K562 (cell line): ENCODE data around the gene ZFAND2A. TPM values are rescaled to one million over a fixed set of nuclear protein-coding genes. Genes with fewer than 3 reads are reported as not detected.

Source experiments
- BRF1 ChIP-seq: IDR thresholded peaks from 3 replicates; pipeline ENCODE4 v1.6.1; 2011; ENCODE audit warnings: borderline replicate concordance, mild to moderate bottlenecking; ENCODE audit not compliant: insufficient read length; ENCODE audit errors: extremely low read depth
- CREM ChIP-seq: IDR thresholded peaks from 2 replicates; pipeline ENCODE4 v1.6.1; 2014; ENCODE audit warnings: antibody characterized with exemption, low read depth
- EGR1 ChIP-seq: fragments of 450-650 bp; conservative IDR thresholded peaks from 2 replicates; pipeline ENCODE4 v1.6.1; 2017; ENCODE audit warnings: mild to moderate bottlenecking
- GABPB1 ChIP-seq: sonication (generic); formaldehyde crosslinking; IDR thresholded peaks from 2 replicates; pipeline ENCODE4 v1.8.0; 2022; ENCODE audit warnings: mild to moderate bottlenecking, missing genetic modification reagents
- HDAC6 ChIP-seq: IDR thresholded peaks from 2 replicates; pipeline ENCODE4 v1.6.1; 2012; ENCODE audit warnings: low read depth, mild to moderate bottlenecking, control low read depth, inconsistent platforms, low read length, moderate library complexity
- ILK ChIP-seq: fragments of 450-650 bp; IDR thresholded peaks from 2 replicates; pipeline ENCODE4 v1.6.1; 2016; ENCODE audit warnings: missing genetic modification characterization, low read depth, mild to moderate bottlenecking, missing compliant biosample characterization, moderate library complexity, borderline replicate concordance
- KHSRP ChIP-seq: fragments of 450-650 bp; IDR thresholded peaks from 2 replicates; pipeline ENCODE4 v1.6.1; 2017
- PKNOX1 ChIP-seq: fragments of 450-650 bp; IDR thresholded peaks from 2 replicates; pipeline ENCODE4 v1.6.1; 2016
- PML ChIP-seq: IDR thresholded peaks from 2 replicates; pipeline ENCODE4 v1.6.1; 2012; ENCODE audit warnings: low read length, inconsistent platforms
- POU5F1 ChIP-seq: fragments of 150-350 bp; IDR thresholded peaks from 2 replicates; pipeline ENCODE4 v1.6.1; 2014; ENCODE audit warnings: borderline replicate concordance, low read length, low read depth, mild to moderate bottlenecking; ENCODE audit not compliant: partially characterized antibody
- ZBTB33 ChIP-seq: sonication (generic); formaldehyde crosslinking; IDR thresholded peaks from 2 replicates; pipeline ENCODE4 v1.8.1; 2023; ENCODE audit warnings: mild to moderate bottlenecking, missing genetic modification reagents
- ZNF224 ChIP-seq: sonication (generic); formaldehyde crosslinking; IDR thresholded peaks from 2 replicates; pipeline ENCODE4 v1.8.0; 2022; ENCODE audit warnings: mild to moderate bottlenecking, missing genetic modification reagents
- ZNF280A ChIP-seq: fragments of 450-650 bp; IDR thresholded peaks from 2 replicates; pipeline ENCODE4 v1.6.1; 2018; ENCODE audit warnings: mild to moderate bottlenecking, low read depth; ENCODE audit not compliant: partially characterized antibody
- ZNF282 ChIP-seq: sonication (generic); formaldehyde crosslinking; IDR thresholded peaks from 2 replicates; pipeline ENCODE4 v1.8.1; 2023; ENCODE audit warnings: missing genetic modification reagents
- ZNF444 ChIP-seq: fragments of 250-450 bp; sonication (Bioruptor Pico); IDR thresholded peaks from 2 replicates; pipeline ENCODE4 v1.4.0; 2020; ENCODE audit warnings: mild to moderate bottlenecking, moderate library complexity
- polyA plus RNA-seq, 8 experiments: library from polyadenylated mRNA; depleted of rRNA in 4 of 8; stranded (reverse) in 5 of 8; unstranded in 3 of 8; fragments of >200 nt; fragmentation: Nextera tagmentation in 2 of 8; fragmentation: Illumina TruSeq in 1 of 8; extraction: Ambion mirVana in 2 of 8; extraction: Trizol in 1 of 8; gene quantifications; 2 replicates each; pipeline versions ENCODE4 v1.2.1 to v1.2.3, GENCODE V29; 2011 to 2014; ENCODE audit warnings: inconsistent platforms in 1 of 8, missing spikeins in 1 of 8
- total RNA-seq, 7 experiments: library from RNA; depleted of rRNA in 6 of 7; stranded (reverse); fragments of >200 nt in 6 of 7; fragmentation: Illumina TruSeq in 2 of 7; extraction: Trizol in 2 of 7; gene quantifications; 2 replicates each; pipeline versions ENCODE4 v1.2.1 to v1.2.3, GENCODE V29; 2011 to 2021; ENCODE audit warnings: low replicate concordance in 1 of 7

ZFAND2A gene
- total and polyA plus RNA-seq, 9 of the 15 experiments (the other 6 are each of a cell fraction or from before 2014, with no cell fraction given) = 16.8 to 56.8 (median 26.1) TPM

GRCh38 chr7:1192171-1192676 lies 32.2 kb upstream of the ZFAND2A start (continued):
- TF ChIP-seq PML (no peak), ZNF224 (no peak), BRF1 (no peak), ILK (tag) (no peak), PKNOX1 (no peak), CREM (peak; percentile 25; the same call in 1 of the 2 replicates), EGR1 (no peak), ZNF444 (no peak), ZBTB33 (CRISPR knock-in tag) (no peak), GABPB1 (no peak), ZNF280A (no peak), KHSRP (no peak), ZNF282 (CRISPR knock-in tag) (no peak), POU5F1 (no peak), HDAC6 (no peak)
